H9 (cell line): Measurements from ENCODE around the gene AGMO. TPM values are rescaled to one million over a fixed set of nuclear protein-coding genes. Genes with fewer than 3 reads are reported as not detected.

ENCODE experiments used
- DNase-seq: peaks from one replicate; pipeline ENCODE4 v3.0.0-alpha.2; 2017
- H2AFZ ChIP-seq: one replicate; pipeline ENCODE4 v1.6.1; 2013; ENCODE audit warnings: mild to moderate bottlenecking, low read length, control low read depth, moderate library complexity
- H2AK5ac ChIP-seq: 2 replicates; pipeline ENCODE4 v1.6.1; 2013; ENCODE audit warnings: low read length, control low read depth, mixed read lengths; ENCODE audit not compliant: insufficient read length
- H2BK120ac ChIP-seq: one replicate; pipeline ENCODE4 v1.6.1; 2013; ENCODE audit warnings: low read depth, mild to moderate bottlenecking, low read length, control low read depth, inconsistent platforms; ENCODE audit not compliant: poor library complexity, severe bottlenecking
- H2BK12ac ChIP-seq: 2 replicates; pipeline ENCODE4 v1.6.1; 2013; ENCODE audit warnings: low read length, control low read depth, mixed read lengths, low read depth; ENCODE audit not compliant: insufficient read length
- H2BK15ac ChIP-seq: 2 replicates; pipeline ENCODE4 v1.6.1; 2013; ENCODE audit warnings: low read depth, low read length, control low read depth
- H2BK20ac ChIP-seq: one replicate; pipeline ENCODE4 v1.6.1; 2013; ENCODE audit warnings: low read depth, mild to moderate bottlenecking, low read length, control low read depth, inconsistent platforms; ENCODE audit not compliant: poor library complexity, severe bottlenecking
- H2BK5ac ChIP-seq: 2 replicates; pipeline ENCODE4 v1.6.1; 2013; ENCODE audit warnings: low read length, control low read depth, mixed read lengths; ENCODE audit not compliant: insufficient read length
- H3K14ac ChIP-seq: 2 replicates; pipeline ENCODE4 v1.6.1; 2013; ENCODE audit warnings: low read length, control low read depth; ENCODE audit not compliant: insufficient read depth
- H3K18ac ChIP-seq: 2 replicates; pipeline ENCODE4 v1.6.1; 2013; ENCODE audit warnings: low read depth, mild to moderate bottlenecking, mixed read lengths, low read length, control low read depth; ENCODE audit not compliant: insufficient read length
- H3K23ac ChIP-seq: 2 replicates; pipeline ENCODE4 v1.6.1; 2013; ENCODE audit warnings: low read length, control low read depth, mixed read lengths, low read depth; ENCODE audit not compliant: insufficient read length
- H3K23me2 ChIP-seq: 2 replicates; pipeline ENCODE4 v1.6.1; 2013; ENCODE audit warnings: low read depth, mild to moderate bottlenecking, mixed read lengths, low read length, control low read depth; ENCODE audit not compliant: insufficient read length, poor library complexity, severe bottlenecking
- H3K27ac ChIP-seq: 2 replicates; pipeline ENCODE4 v1.5.1; 2013; ENCODE audit warnings: low read length, control low read depth, mixed read lengths, low read depth; ENCODE audit not compliant: insufficient read length
- H3K27me3 ChIP-seq: 2 replicates; pipeline ENCODE4 v1.6.1; 2013; ENCODE audit warnings: low read length, control low read depth, inconsistent platforms; ENCODE audit not compliant: insufficient read depth
- H3K4ac ChIP-seq: 2 replicates; pipeline ENCODE4 v1.6.1; 2013; ENCODE audit warnings: low read depth, mild to moderate bottlenecking, control low read depth, inconsistent platforms, low read length, moderate library complexity
- H3K4me1 ChIP-seq: 2 replicates; pipeline ENCODE4 v1.6.1; 2013; ENCODE audit warnings: low read length, control low read depth, inconsistent platforms; ENCODE audit not compliant: insufficient read depth
- H3K4me2 ChIP-seq: 2 replicates; pipeline ENCODE4 v1.6.1; 2013; ENCODE audit warnings: low read length, control low read depth, mixed read lengths; ENCODE audit not compliant: insufficient read length, insufficient read depth
- H3K56ac ChIP-seq: 2 replicates; pipeline ENCODE4 v1.6.1; 2013; ENCODE audit warnings: low read depth, mild to moderate bottlenecking, mixed read lengths, low read length, control low read depth; ENCODE audit not compliant: insufficient read length
- H3K79me1 ChIP-seq: 2 replicates; pipeline ENCODE4 v1.6.1; 2013; ENCODE audit warnings: low read depth, mild to moderate bottlenecking, moderate library complexity, low read length, control low read depth, inconsistent platforms; ENCODE audit not compliant: insufficient read depth, poor library complexity, severe bottlenecking
- H3K79me2 ChIP-seq: 2 replicates; pipeline ENCODE4 v1.6.1; 2013; ENCODE audit warnings: low read length, control low read depth, inconsistent platforms; ENCODE audit not compliant: insufficient read depth
- H3K9ac ChIP-seq: 2 replicates; pipeline ENCODE4 v1.6.1; 2013; ENCODE audit warnings: low read length, control low read depth, mixed read lengths; ENCODE audit not compliant: insufficient read length; ENCODE audit errors: extremely low read depth
- H3K9me3 ChIP-seq: one replicate; pipeline ENCODE4 v1.6.1; 2013; ENCODE audit warnings: low read depth, low read length, inconsistent platforms; ENCODE audit not compliant: control insufficient read depth
- H3T11ph ChIP-seq: one replicate; pipeline ENCODE4 v1.6.1; 2013; ENCODE audit warnings: mild to moderate bottlenecking, low read length, control low read depth, inconsistent platforms
- H4K20me1 ChIP-seq: one replicate; pipeline ENCODE4 v1.6.1; 2013; ENCODE audit not compliant: control insufficient read depth, insufficient read length, insufficient read depth
- H4K5ac ChIP-seq: 2 replicates; pipeline ENCODE4 v1.6.1; 2013; ENCODE audit warnings: low read depth, mild to moderate bottlenecking, mixed read lengths, low read length, control low read depth; ENCODE audit not compliant: insufficient read length
- H4K8ac ChIP-seq: replicated peaks from 2 replicates; pipeline ENCODE4 v1.6.1; 2013; ENCODE audit warnings: low read length, control low read depth, mixed read lengths, low read depth; ENCODE audit not compliant: insufficient read length
- H4K91ac ChIP-seq: 2 replicates; pipeline ENCODE4 v1.6.1; 2013; ENCODE audit warnings: low read depth, mild to moderate bottlenecking, moderate library complexity, mixed read lengths, low read length, control low read depth; ENCODE audit not compliant: insufficient read length
- H3K27ac Mint-ChIP-seq, 3 experiments: 2 replicates in 2 of 3; 3 replicates in 1 of 3; pipeline ENCODE4 v1.8.0; 2020 to 2021; ENCODE audit warnings: mixed read lengths in 3 of 3, mild to moderate bottlenecking in 1 of 3, moderate library complexity in 1 of 3
- H3K27me3 Mint-ChIP-seq: 2 replicates; pipeline ENCODE4 v1.8.0; 2021; ENCODE audit warnings: low read depth, mild to moderate bottlenecking, moderate library complexity, mixed read lengths
- H3K36me3 Mint-ChIP-seq, 3 experiments: 2 replicates in 2 of 3; 3 replicates in 1 of 3; pipeline ENCODE4 v1.8.0; 2020 to 2021; ENCODE audit warnings: low read depth in 3 of 3, mixed read lengths in 3 of 3; ENCODE audit not compliant: insufficient read depth in 1 of 3
- H3K4me1 Mint-ChIP-seq, 2 experiments: 2 replicates each; pipeline ENCODE4 v1.8.0; 2020; ENCODE audit warnings: mixed read lengths in 2 of 2
- H3K4me3 Mint-ChIP-seq, 2 experiments: 2 replicates in 1 of 2; 3 replicates in 1 of 2; pipeline ENCODE4 v1.8.0; 2020 to 2021; ENCODE audit warnings: mild to moderate bottlenecking in 2 of 2, mixed read lengths in 2 of 2, moderate library complexity in 1 of 2
- H3K9me3 Mint-ChIP-seq, 2 experiments: 2 replicates in 1 of 2; 3 replicates in 1 of 2; pipeline ENCODE4 v1.8.0; 2020; ENCODE audit warnings: mild to moderate bottlenecking in 2 of 2, mixed read lengths in 2 of 2, moderate library complexity in 1 of 2
- WGBS: extraction: QIAGEN DNeasy Blood & Tissue Kit; methylation state at CpG from one replicate; pipeline ENCODE4 v1.1.7; 2013; ENCODE audit warnings: missing lambda C conversion rate, low lambda C conversion rate, mixed read lengths; ENCODE audit not compliant: insufficient read length; ENCODE audit errors: extremely low coverage; 5-methylcytosine and 5-hydroxymethylcytosine counted together
- total RNA-seq: library from RNA; stranded (reverse); gene quantifications from 2 replicates; pipeline ENCODE4 v1.2.1, GENCODE V29; 2021
- TF ChIP-seq, protein P1 (sequence below): fragments of 200-600 bp; sonication (generic); conservative IDR thresholded peaks from 3 replicates; pipeline ENCODE4 v1.8.0; 2021; ENCODE audit warnings: antibody characterized with exemption, mild to moderate bottlenecking

The AGMO gene
- total RNA-seq, 1 experiment from 2014 or later = 0.70 TPM

DNA sequence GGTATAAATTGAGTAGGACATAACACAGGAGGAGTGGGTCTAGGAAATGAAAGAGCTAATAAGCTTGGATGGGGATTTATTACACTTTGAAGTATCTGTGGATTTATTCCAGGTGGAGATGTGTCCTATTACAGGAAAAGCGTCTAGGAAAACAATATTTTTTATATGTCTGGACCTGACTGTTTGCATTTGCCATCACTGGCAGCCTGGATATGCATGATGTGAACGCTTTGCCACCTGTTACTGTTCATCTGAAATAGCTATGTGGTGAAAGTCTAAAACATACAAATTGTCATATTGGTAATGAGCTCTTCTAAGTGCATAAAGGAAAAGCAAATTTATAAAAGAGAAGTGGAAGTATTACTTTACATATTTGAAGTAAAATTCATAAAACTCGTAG lies 31.6 kb upstream of the AGMO start:
- H3K56ac ChIP-seq = no peak overlapping the region
- H3T11ph ChIP-seq = no peak overlapping the region
- H3K79me1 ChIP-seq = no peaks in the 10 kb centered on the region
- no peak overlapping the region for H2BK20ac ChIP-seq
- TF ChIP-seq, protein P1, sequence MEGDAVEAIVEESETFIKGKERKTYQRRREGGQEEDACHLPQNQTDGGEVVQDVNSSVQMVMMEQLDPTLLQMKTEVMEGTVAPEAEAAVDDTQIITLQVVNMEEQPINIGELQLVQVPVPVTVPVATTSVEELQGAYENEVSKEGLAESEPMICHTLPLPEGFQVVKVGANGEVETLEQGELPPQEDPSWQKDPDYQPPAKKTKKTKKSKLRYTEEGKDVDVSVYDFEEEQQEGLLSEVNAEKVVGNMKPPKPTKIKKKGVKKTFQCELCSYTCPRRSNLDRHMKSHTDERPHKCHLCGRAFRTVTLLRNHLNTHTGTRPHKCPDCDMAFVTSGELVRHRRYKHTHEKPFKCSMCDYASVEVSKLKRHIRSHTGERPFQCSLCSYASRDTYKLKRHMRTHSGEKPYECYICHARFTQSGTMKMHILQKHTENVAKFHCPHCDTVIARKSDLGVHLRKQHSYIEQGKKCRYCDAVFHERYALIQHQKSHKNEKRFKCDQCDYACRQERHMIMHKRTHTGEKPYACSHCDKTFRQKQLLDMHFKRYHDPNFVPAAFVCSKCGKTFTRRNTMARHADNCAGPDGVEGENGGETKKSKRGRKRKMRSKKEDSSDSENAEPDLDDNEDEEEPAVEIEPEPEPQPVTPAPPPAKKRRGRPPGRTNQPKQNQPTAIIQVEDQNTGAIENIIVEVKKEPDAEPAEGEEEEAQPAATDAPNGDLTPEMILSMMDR = no peak
- no peak overlapping the region for H4K8ac ChIP-seq
- no peak overlapping the region for H2BK120ac ChIP-seq
- no peak overlapping the region for H2BK15ac ChIP-seq
- H2BK12ac ChIP-seq = no peak overlapping the region
- H3K14ac ChIP-seq = no peak overlapping the region
- Mint-ChIP-seq H3K27me3 (no peaks in the 10 kb centered on the region), H3K4me1 (no peaks in the 10 kb centered on the region), H3K27ac (no peak overlapping the region), H3K9me3 (no peaks in the 10 kb centered on the region; a peak in 1 of 5 replicates), H3K36me3 (no peaks in the 10 kb centered on the region; a peak in 1 of 7 replicates), H3K4me3 (no peak overlapping the region)
- H3K23me2 ChIP-seq = no peaks in the 10 kb centered on the region
- DNase-seq = no peak
- H3K4ac ChIP-seq = no peak overlapping the region
- no peak overlapping the region for H2AFZ ChIP-seq
- no peak overlapping the region for H2BK5ac ChIP-seq
- WGBS = no CpG with 5 or more reads among the region's 3 CpGs
- no peak overlapping the region for H2AK5ac ChIP-seq
- no peak overlapping the region for H3K18ac ChIP-seq
- no peaks in the 10 kb centered on the region for H3K79me2 ChIP-seq
- H4K91ac ChIP-seq = no peak overlapping the region
- no peak overlapping the region for H3K27ac ChIP-seq
- no peak overlapping the region for H3K4me2 ChIP-seq
- H3K27me3 ChIP-seq = no peaks in the 10 kb centered on the region
- no peak overlapping the region for H4K5ac ChIP-seq
- H4K20me1 ChIP-seq = no peaks in the 10 kb centered on the region
- no peak overlapping the region for H3K23ac ChIP-seq
- no peak overlapping the region for H3K9ac ChIP-seq
- no peaks in the 10 kb centered on the region for H3K9me3 ChIP-seq
- H3K4me1 ChIP-seq = no peaks in the 10 kb centered on the region
